Colonic mucosa (tissue), 4 donors: ENCODE data around the gene KDM2A. TPM values are rescaled to one million over a fixed set of nuclear protein-coding genes. Genes with fewer than 3 reads are reported as not detected.
A peak's percentile ranks its signal among the peaks of the same experiment; 100 is the strongest.
"Not testable (repeated sequence)": the region's sequence is repeated elsewhere in the genome, so short reads cannot be mapped to it uniquely, and the experiment has no call there.

Source experiments
- DNase-seq: peaks from one replicate; pipeline ENCODE4 v3.0.0-alpha.2; 2020
- H3K27ac ChIP-seq: fragments of 200-600 bp; one replicate; pipeline ENCODE4 v1.8.0; 2021
- H3K27me3 ChIP-seq: fragments of 200-600 bp; one replicate; pipeline ENCODE4 v1.8.0; 2021
- H3K36me3 ChIP-seq: fragments of 200-600 bp; one replicate; pipeline ENCODE4 v1.8.0; 2021
- H3K4me1 ChIP-seq: fragments of 200-600 bp; one replicate; pipeline ENCODE4 v1.8.0; 2021; ENCODE audit warnings: mild to moderate bottlenecking
- H3K4me3 ChIP-seq: fragments of 200-600 bp; one replicate; pipeline ENCODE4 v1.8.0; 2021
- H3K9ac ChIP-seq, 2 donors: one replicate each; pipeline ENCODE4 v1.7.0; 2013; ENCODE audit warnings: control low read depth in 2 of 2, low read depth in 2 of 2, low read length in 2 of 2
- H3K9me3 ChIP-seq: fragments of 200-600 bp; one replicate; pipeline ENCODE4 v1.8.0; 2021
- CTCF ChIP-seq: fragments of 200-600 bp; IDR thresholded peaks from one replicate; pipeline ENCODE4 v1.8.0; 2022; ENCODE audit warnings: antibody characterized with exemption, mild to moderate bottlenecking
- intact Hi-C: fragments of 100-400 bp; cut with DNase I; formaldehyde crosslinking; loops from one replicate; pipeline ENCODE4 v1.14.1; 2022
- total RNA-seq, 2 donors: library from RNA; stranded (reverse); fragmentation: NEBNext Ultra II Directional in 1 of 2; extraction: Animal tissue kit (Norgen Biotek cat#: 25700) in 1 of 2; gene quantifications; one replicate each; pipeline ENCODE4 v1.2.1, GENCODE V29; 2021
- donor health status: healthy.
- donor health status: DM: no; HTN: no; CAD: no.
- donor health status: DM: no; HTN: no; CAD: no.

Gene KDM2A
- total RNA-seq, 2 donors from 2014 or later, result 63.3 to 80.6 TPM

GRCh38 chr11:67117672-67118180, 1.3 kb upstream of the KDM2A start:
- Histone ChIP-seq H3K36me3 (no peaks in the 10 kb centered on the region), H3K9me3 (no peaks in the 10 kb centered on the region), H3K4me1 (peaks cover 13% of the 10 kb centered on the region), H3K27ac (peak overlapping the region; percentile 96), H3K9ac (peak overlapping the region; percentile 38 to 83), H3K27me3 (no peaks in the 10 kb centered on the region), H3K4me3 (peak overlapping the region; percentile 72)
- intact Hi-C loops, result no loop called here
- DNase-seq, result peak; percentile 38
- no peak for TF ChIP-seq CTCF

GRCh38 chr11:67118181-67118766, 789 bp upstream of the KDM2A start:
- H3K9ac ChIP-seq, result peak overlapping the region; percentile 40 to 83
- intact Hi-C loops, result no loop called here
- no peak for TF ChIP-seq CTCF
- no peaks in the 10 kb centered on the region for H3K27me3 ChIP-seq
- no peaks in the 10 kb centered on the region for H3K9me3 ChIP-seq
- H3K4me3 ChIP-seq, result peak overlapping the region; percentile 72
- peak; percentile 46 for DNase-seq
- H3K27ac ChIP-seq, result peak overlapping the region; percentile 96
- H3K36me3 ChIP-seq, result no peaks in the 10 kb centered on the region
- peaks cover 13% of the 10 kb centered on the region for H3K4me1 ChIP-seq

- TF ChIP-seq CTCF, result no peak
- intact Hi-C loops, result no loop called here
- Histone ChIP-seq H3K4me1 (peaks cover 13% of the 10 kb centered on the region), H3K9me3 (no peaks in the 10 kb centered on the region), H3K36me3 (no peaks in the 10 kb centered on the region), H3K27ac (peak overlapping the region; percentile 95), H3K9ac (peak overlapping the region; percentile 94 to 98), H3K27me3 (no peaks in the 10 kb centered on the region), H3K4me3 (peak overlapping the region; percentile 72)
- DNase-seq, result peak; percentile 61
Measured at GRCh38 chr11:67119585-67120391, 725 bp downstream of the KDM2A start.

- H3K27ac ChIP-seq, result peak overlapping the region; percentile 95
- H3K9me3 ChIP-seq, result no peaks in the 10 kb centered on the region
- DNase-seq, result no peak
- H3K9ac ChIP-seq, result peak overlapping the region; percentile 94 to 98
- H3K4me1 ChIP-seq, result peaks cover 13% of the 10 kb centered on the region
- no peaks in the 10 kb centered on the region for H3K27me3 ChIP-seq
- TF ChIP-seq CTCF, result no peak
- intact Hi-C loops, result no loop called here
- peak overlapping the region; percentile 72 for H3K4me3 ChIP-seq
- H3K36me3 ChIP-seq, result no peaks in the 10 kb centered on the region
Measured at GRCh38 chr11:67120456-67120855, 1.4 kb downstream of the KDM2A start.

- Histone ChIP-seq H3K36me3 (no peaks in the 10 kb centered on the region), H3K27ac (peak overlapping the region; percentile 95), H3K4me3 (peak overlapping the region; percentile 72), H3K27me3 (no peaks in the 10 kb centered on the region), H3K9ac (peak overlapping the region; percentile 94 to 98), H3K4me1 (peaks cover 13% of the 10 kb centered on the region), H3K9me3 (no peaks in the 10 kb centered on the region)
- peak; percentile 55 for DNase-seq
- intact Hi-C loops, result no loop called here
- no peak for TF ChIP-seq CTCF
Measured at GRCh38 chr11:67120881-67121710, 2.0 kb downstream of the KDM2A start.

GRCh38 chr11:67123801-67124200, 4.7 kb downstream of the KDM2A start:
- H3K4me1 ChIP-seq, H3K36me3 ChIP-seq, H3K9me3 ChIP-seq, DNase-seq, H3K27me3 ChIP-seq, intact Hi-C loops, H3K4me3 ChIP-seq, H3K27ac ChIP-seq, H3K9ac ChIP-seq: not testable (repeated sequence)

- H3K9ac ChIP-seq, H3K36me3 ChIP-seq, H3K9me3 ChIP-seq, H3K4me1 ChIP-seq, H3K4me3 ChIP-seq, intact Hi-C loops, H3K27me3 ChIP-seq, H3K27ac ChIP-seq, DNase-seq: not testable (repeated sequence)
Measured at GRCh38 chr11:67126243-67126642, 7.2 kb downstream of the KDM2A start.
